SK-N-MC (cell line): Measurements from ENCODE around the gene MRFAP1.
"Not testable (repeated sequence)": the region's sequence is repeated elsewhere in the genome, so short reads cannot be mapped to it uniquely, and the experiment has no call there.

Experiments
- DNase-seq: peaks from one replicate; pipeline ENCODE4 v3.0.0-alpha.2; 2011; ENCODE audit warnings: low read depth, low spot score
- H3K27ac ChIP-seq: fragments of 200-600 bp; sonication (generic); 2 replicates; pipeline ENCODE4 v1.5.1; 2016; ENCODE audit warnings: mixed run types
- H3K36me3 ChIP-seq: fragments of 200-600 bp; sonication (generic); 2 replicates; pipeline ENCODE4 v1.6.1; 2017; ENCODE audit warnings: antibody characterized with exemption, low read length, mixed read lengths; ENCODE audit not compliant: insufficient read depth
- H3K4me3 ChIP-seq: fragments of 200-600 bp; sonication (generic); 2 replicates; pipeline ENCODE4 v1.5.1; 2016
- H3K9ac ChIP-seq: fragments of 200-600 bp; sonication (generic); 2 replicates; pipeline ENCODE4 v1.8.0; 2017; ENCODE audit warnings: mixed run types, mixed read lengths; ENCODE audit not compliant: insufficient read length
- H3K9me3 ChIP-seq: fragments of 200-600 bp; sonication (generic); 2 replicates; pipeline ENCODE4 v1.6.1; 2017; ENCODE audit warnings: low read depth, mild to moderate bottlenecking, antibody characterized with exemption, low read length, moderate library complexity, mixed read lengths
- EZH2 ChIP-seq: fragments of 200-600 bp; sonication (generic); IDR thresholded peaks from one replicate; pipeline ENCODE4 v1.6.1; 2017; ENCODE audit warnings: antibody characterized with exemption
- FOXP2 ChIP-seq: optimal IDR thresholded peaks from 2 replicates; pipeline ENCODE3; 2011; ENCODE audit warnings: mild to moderate bottlenecking, moderate library complexity; ENCODE audit not compliant: insufficient read depth; ENCODE audit errors: extremely low read length, control extremely low read depth
- POLR2AphosphoS5 ChIP-seq: IDR thresholded peaks from 2 replicates; pipeline ENCODE4 v1.6.1; 2012; ENCODE audit warnings: mild to moderate bottlenecking, low read depth, low read length, borderline replicate concordance

The MRFAP1 gene

GRCh38 chr4:6622744-6623143 is 17.7 kb upstream of the MRFAP1 start:
- TF ChIP-seq POLR2AphosphoS5 = no peak
- TF ChIP-seq EZH2 = no peak
- TF ChIP-seq FOXP2 = no peak
- Histone ChIP-seq H3K4me3 (no peak overlapping the region), H3K9me3 (no peaks in the 10 kb centered on the region), H3K9ac (no peak overlapping the region), H3K27ac (no peak overlapping the region), H3K36me3 (no peaks in the 10 kb centered on the region)
- no peak for DNase-seq

DNA sequence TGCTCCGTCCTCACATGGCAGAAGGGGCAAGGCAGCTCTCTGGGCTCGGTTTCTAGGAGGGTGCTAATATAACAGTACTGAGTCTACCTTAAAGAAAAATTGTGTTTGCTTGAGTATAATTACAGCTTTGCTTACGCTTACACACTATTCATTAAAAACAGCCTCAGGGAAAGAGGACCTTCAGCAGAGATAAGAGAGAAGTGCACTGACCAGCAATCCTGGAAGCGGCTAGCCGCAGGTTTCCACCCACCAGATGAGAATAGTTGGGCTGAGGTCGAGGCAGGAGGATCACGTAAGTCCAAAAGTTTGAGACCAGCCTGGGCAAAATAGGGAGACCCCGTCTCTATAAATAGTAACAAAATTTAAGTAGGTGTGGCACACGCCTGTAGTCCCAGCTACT is 15.2 kb upstream of the MRFAP1 start:
- H3K9ac ChIP-seq = no peak overlapping the region
- no peak overlapping the region for H3K27ac ChIP-seq
- no peak for DNase-seq
- H3K4me3 ChIP-seq = no peak overlapping the region
- H3K36me3 ChIP-seq = no peaks in the 10 kb centered on the region
- no peaks in the 10 kb centered on the region for H3K9me3 ChIP-seq
- no peak for TF ChIP-seq EZH2
- TF ChIP-seq POLR2AphosphoS5 = no peak
- no peak for TF ChIP-seq FOXP2

DNA sequence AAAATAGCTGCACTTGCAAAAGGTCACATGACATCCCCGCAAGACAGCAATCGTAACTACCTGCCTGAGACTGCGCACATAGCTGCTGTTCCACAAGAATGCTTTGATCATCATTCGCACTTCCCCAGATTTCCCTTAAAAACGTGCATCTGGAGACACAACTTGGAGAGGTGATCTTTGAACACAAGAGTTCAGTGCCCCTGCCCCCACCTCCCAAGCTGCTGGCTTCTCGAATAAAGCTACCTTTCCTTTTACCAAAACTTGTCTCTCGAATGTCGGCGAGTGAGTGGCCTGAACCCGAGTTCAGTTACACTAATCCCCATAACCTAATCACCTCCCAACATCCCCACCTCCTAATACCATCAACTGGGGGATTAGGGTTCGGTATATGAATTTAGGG is 14.4 kb upstream of the MRFAP1 start:
- H3K9me3 ChIP-seq = no peaks in the 10 kb centered on the region
- no peak overlapping the region for H3K9ac ChIP-seq
- TF ChIP-seq EZH2 (no peak), POLR2AphosphoS5 (no peak), FOXP2 (no peak)
- no peak overlapping the region for H3K27ac ChIP-seq
- no peak for DNase-seq
- H3K36me3 ChIP-seq = no peaks in the 10 kb centered on the region
- no peak overlapping the region for H3K4me3 ChIP-seq

- Histone ChIP-seq H3K9ac (no peak overlapping the region), H3K27ac (no peak overlapping the region), H3K9me3 (no peaks in the 10 kb centered on the region), H3K36me3 (no peaks in the 10 kb centered on the region), H3K4me3 (no peak overlapping the region)
- no peak for TF ChIP-seq EZH2
- TF ChIP-seq FOXP2 = no peak
- TF ChIP-seq POLR2AphosphoS5 = no peak
- DNase-seq = no peak
These were observed 12.7 kb upstream of the MRFAP1 start for GRCh38 chr4:6627832-6628231.

GRCh38 chr4:6628484-6628883 is 12.0 kb upstream of the MRFAP1 start:
- H3K9ac ChIP-seq, H3K9me3 ChIP-seq, H3K27ac ChIP-seq, H3K4me3 ChIP-seq, H3K36me3 ChIP-seq, DNase-seq: not testable (repeated sequence)

DNA sequence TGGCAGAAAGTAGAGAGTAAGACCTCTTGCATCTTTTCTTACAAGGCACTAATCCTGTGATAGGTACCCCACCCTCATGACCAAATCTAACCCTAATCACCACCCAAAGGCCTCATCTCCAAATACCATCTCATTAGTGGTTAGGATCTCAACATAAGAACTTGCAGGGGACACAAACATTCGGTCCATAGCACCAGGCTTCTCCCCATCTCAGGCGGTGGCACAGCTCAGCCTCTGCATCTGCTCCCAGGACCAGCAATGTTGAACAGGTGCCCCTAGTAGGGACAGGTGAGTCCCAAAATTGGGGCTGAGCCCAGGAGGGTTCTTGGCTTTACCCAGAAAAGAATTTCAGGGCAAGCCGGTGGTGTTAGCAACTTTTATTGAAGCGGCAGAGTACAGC is 8.4 kb upstream of the MRFAP1 start:
- Histone ChIP-seq H3K36me3 (no peaks in the 10 kb centered on the region), H3K4me3 (no peak overlapping the region), H3K9me3 (no peaks in the 10 kb centered on the region), H3K27ac (no peak overlapping the region), H3K9ac (no peak overlapping the region)
- TF ChIP-seq POLR2AphosphoS5 = no peak
- TF ChIP-seq EZH2 = no peak
- no peak for TF ChIP-seq FOXP2
- no peak for DNase-seq

DNA sequence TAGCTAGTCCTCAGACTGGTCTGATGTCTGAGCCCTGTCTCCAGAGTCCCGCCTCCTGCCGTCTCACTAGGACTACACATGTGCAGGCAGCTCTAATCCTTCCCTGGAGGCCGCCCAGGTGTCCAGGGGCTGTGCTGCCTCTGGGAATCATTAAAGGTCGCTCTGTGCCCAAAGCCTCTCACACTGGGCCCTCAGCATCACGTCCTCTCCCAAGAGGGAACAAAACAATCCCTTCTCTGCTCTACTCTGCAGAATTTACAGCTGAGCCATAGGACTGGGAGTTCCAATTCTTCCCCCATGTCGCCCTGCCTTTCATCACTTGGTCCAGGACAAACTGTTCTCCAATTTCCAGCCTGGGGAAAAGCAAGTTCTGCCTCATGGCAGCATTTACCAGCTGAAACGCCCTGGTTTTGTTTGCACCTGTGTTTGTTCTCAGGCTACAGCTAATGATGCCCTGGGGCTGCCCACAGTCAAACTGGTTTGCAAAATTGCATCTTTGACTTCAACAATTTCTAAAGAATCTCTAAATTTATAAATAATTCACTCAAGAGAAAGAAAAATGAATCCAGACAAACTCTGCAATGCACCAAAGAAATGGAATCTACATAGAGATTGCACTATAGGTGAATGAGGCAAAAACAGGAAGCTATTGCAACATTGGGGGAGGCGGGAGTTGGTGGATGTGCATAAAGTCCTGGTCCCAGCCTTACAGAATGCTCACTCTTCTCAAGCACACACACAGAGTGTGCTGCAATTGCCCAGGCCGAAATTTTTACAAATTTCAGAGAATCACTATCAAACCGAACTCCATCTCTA is 7.2 kb upstream of the MRFAP1 start:
- TF ChIP-seq EZH2 (no peak), FOXP2 (no peak)
- Histone ChIP-seq H3K9ac (peak overlapping the region; percentile 41), H3K27ac (peak overlapping the region; percentile 94), H3K36me3 (no peaks in the 10 kb centered on the region), H3K9me3 (no peaks in the 10 kb centered on the region), H3K4me3 (no peak overlapping the region)
- DNase-seq = peak; percentile 34

DNA sequence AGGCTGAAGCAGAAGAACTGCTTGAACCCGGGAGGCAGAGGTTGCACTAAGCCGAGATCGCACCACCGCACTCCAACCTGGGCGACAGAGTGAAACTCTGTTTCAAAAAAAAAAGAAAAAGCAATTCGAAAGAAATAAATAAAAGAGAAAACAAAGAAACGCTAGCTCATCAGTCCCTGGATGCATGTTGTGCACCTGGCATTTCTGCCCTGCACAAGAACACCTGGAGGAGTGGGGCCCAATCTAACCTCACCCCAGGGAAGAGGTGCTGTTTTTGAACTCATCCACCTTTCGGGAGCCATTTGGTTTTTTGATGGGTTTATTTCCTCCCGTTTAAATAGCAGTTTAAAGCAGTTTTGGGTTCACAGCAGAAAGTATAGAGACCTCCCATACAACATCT is 5.7 kb upstream of the MRFAP1 start:
- TF ChIP-seq POLR2AphosphoS5 (no peak), EZH2 (no peak), FOXP2 (no peak)
- H3K9ac ChIP-seq = no peak overlapping the region
- H3K4me3 ChIP-seq = no peak overlapping the region
- no peaks in the 10 kb centered on the region for H3K9me3 ChIP-seq
- H3K36me3 ChIP-seq = no peaks in the 10 kb centered on the region
- DNase-seq = no peak
- H3K27ac ChIP-seq = no peak overlapping the region

DNA sequence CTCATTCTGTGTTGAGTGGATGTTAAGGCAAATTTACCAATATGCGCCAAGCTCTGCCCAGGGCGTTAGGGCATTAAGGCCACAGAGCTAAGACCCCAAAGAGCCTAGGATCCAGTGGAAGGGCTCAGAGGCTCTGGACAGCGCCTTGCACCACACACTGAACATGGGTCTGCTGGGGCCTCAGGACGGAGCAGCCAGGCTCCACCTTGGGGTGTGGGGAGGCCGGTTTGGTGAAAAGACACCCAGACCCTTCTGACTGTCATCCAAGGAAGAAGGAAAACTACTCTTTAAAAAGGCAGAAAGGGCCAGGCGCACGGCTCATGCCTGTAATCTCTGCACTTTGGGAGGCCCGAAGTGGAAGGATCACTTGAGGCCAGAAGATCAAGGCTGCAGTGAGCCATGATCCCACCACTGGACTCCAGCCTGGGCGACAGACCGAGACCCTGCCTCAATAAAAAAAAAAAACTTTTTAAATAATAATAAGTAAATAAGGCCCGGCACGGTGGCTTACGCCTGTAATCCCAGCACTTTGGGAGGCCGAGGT is 1.3 kb upstream of the MRFAP1 start:
- H3K4me3 ChIP-seq = no peak overlapping the region
- no peak for DNase-seq
- TF ChIP-seq FOXP2 = no peak
- no peak for TF ChIP-seq EZH2
- TF ChIP-seq POLR2AphosphoS5 = no peak
- no peak overlapping the region for H3K9ac ChIP-seq
- H3K36me3 ChIP-seq = peaks cover 15% of the 10 kb centered on the region
- H3K27ac ChIP-seq = no peak overlapping the region
- no peaks in the 10 kb centered on the region for H3K9me3 ChIP-seq
